ENCODE results near the gene NAXD.

Gene NAXD

DNA sequence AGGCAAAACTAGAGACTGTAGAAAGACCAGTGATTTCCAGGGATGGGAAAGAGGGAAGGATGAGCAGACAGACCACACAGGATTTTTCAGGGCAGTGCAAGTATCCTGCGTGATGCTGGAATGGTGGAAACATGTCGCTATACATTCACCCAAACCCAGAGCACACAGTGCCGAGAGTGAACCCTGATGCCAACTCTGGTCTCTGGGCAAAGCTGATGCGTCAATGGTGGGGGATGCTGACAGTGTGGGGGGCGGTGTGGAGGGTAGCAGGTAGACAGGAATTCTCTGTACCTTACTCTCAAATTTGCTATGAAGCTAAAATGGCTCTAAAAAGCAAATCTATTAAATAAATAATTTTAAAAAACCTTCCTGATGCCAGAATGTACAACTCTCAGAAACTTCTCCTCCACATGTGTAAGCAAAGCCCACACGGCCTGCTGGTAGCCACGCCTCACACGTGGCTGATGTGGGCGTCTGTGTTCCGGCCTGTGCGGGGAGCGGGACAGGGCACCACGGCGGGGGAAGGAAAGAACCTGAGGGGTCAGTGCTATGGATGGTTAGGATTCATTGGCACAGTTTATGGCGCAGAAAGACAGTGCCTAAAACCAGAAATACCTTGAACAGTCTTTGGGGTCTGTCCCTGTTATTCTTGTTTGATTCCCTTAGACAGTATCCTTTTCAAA lies 66.7 kb downstream of the NAXD start:
- Histone ChIP-seq H3K36me3 (ENCODE audit: insufficient read depth, low read length) (peaks cover 71% of the 10 kb centered on the region), H3K27me3 (ENCODE audit: control insufficient read depth, insufficient read depth, low read length) (no peaks in the 10 kb centered on the region), H3K9ac (ENCODE audit: low read depth, low read length) (no peak overlapping the region), H3K4me1 (ENCODE audit: control insufficient read depth, insufficient read depth, low read length) (no peaks in the 10 kb centered on the region), H3K9me3 (replicated peaks; ENCODE audit: low read length) (no peaks in the 10 kb centered on the region), H3K4me2 (ENCODE audit: low read length) (no peak overlapping the region), H3K4me3 (ENCODE audit: low read length) (no peak overlapping the region)

DNA sequence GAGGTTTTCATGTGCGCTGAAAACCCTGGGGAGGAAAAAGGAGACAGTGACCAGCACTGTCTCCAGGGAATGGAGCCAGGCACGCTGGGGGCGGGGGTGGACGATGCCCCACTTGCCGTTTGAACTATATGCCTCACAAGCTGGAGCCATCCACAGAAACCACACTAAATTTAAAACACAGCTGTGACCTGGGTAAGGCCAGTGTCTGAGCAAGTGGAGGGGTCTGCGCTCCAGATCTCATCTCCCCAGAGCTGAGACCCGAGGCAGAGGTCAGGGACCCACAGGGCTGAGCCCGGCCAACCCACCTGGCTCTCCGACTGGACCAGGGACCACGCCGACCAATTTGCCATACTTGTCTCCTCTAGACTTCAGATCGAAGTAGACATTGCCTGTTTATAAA lies 67.4 kb downstream of the NAXD start:
- H3K4me2 ChIP-seq (ENCODE audit: low read length), result no peak overlapping the region
- H3K9ac ChIP-seq (ENCODE audit: low read depth, low read length), result no peak overlapping the region
- H3K36me3 ChIP-seq (ENCODE audit: insufficient read depth, low read length), result peaks cover 75% of the 10 kb centered on the region
- H3K9me3 ChIP-seq (replicated peaks; ENCODE audit: low read length), result no peaks in the 10 kb centered on the region
- H3K4me1 ChIP-seq (ENCODE audit: control insufficient read depth, insufficient read depth, low read length), result no peaks in the 10 kb centered on the region
- H3K27me3 ChIP-seq (ENCODE audit: control insufficient read depth, insufficient read depth, low read length), result no peaks in the 10 kb centered on the region
- no peak overlapping the region for H3K4me3 ChIP-seq (ENCODE audit: low read length)

DNA sequence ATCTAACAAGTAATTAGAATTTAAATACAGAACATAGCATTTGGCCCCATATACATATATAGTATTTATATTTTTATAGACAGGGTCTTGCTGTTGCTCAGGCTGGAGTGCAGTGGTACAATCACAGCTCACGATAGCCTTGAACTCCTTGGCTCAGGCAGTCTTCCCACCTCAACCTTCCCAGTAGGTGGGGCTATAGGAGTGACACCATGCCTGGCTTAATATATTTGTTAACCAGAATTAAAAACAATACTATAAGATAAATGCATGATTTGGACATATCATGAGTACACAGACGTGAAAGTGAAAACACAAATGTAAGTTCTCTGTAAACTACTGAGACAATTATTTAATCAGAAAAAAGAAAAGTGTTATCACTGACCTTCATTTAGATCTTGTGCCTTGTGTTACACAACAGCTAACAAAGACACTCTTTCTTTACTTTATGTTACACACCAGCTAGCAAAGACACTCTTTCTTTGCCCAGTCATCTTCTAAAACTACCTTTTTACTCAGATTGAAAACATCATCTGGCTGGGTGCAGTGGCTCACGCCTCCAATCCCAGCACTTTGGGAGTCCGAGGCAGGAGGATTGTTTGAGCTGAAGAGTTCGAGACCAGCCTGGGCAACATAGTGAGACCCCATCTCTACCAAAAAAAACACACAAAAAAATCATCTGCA lies 68.0 kb downstream of the NAXD start:
- H3K27me3 ChIP-seq (ENCODE audit: control insufficient read depth, insufficient read depth, low read length), result no peaks in the 10 kb centered on the region
- peaks cover 75% of the 10 kb centered on the region for H3K36me3 ChIP-seq (ENCODE audit: insufficient read depth, low read length)
- no peaks in the 10 kb centered on the region for H3K4me1 ChIP-seq (ENCODE audit: control insufficient read depth, insufficient read depth, low read length)
- no peaks in the 10 kb centered on the region for H3K9me3 ChIP-seq (replicated peaks; ENCODE audit: low read length)
- no peak overlapping the region for H3K9ac ChIP-seq (ENCODE audit: low read depth, low read length)
- H3K4me2 ChIP-seq (ENCODE audit: low read length), result no peak overlapping the region
- no peak overlapping the region for H3K4me3 ChIP-seq (ENCODE audit: low read length)

DNA sequence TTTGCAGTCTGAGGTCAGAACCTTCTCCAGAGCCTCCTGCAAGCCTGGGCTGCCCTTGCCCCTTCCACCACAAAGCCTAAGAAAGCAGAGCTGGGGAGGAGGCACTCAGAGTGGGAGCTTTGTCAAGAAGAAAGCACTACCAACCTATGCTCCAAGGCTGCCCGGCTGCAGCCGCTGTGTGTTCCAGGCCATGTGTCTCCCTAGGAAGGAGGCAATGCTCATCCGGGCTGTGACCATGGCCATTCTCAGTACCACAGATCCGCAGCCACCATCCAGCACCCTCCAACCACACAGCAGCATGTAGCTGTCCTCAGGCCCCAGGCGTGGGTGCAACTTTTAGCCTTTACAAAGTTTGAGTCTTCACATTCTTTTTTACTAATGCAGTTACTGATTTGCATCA lies 68.6 kb downstream of the NAXD start:
- Histone ChIP-seq H3K36me3 (ENCODE audit: insufficient read depth, low read length) (peaks cover 72% of the 10 kb centered on the region), H3K27me3 (ENCODE audit: control insufficient read depth, insufficient read depth, low read length) (no peaks in the 10 kb centered on the region), H3K9me3 (replicated peaks; ENCODE audit: low read length) (no peaks in the 10 kb centered on the region), H3K4me2 (ENCODE audit: low read length) (no peak overlapping the region), H3K9ac (ENCODE audit: low read depth, low read length) (no peak overlapping the region), H3K4me3 (ENCODE audit: low read length) (no peak overlapping the region), H3K4me1 (ENCODE audit: control insufficient read depth, insufficient read depth, low read length) (no peaks in the 10 kb centered on the region)

DNA sequence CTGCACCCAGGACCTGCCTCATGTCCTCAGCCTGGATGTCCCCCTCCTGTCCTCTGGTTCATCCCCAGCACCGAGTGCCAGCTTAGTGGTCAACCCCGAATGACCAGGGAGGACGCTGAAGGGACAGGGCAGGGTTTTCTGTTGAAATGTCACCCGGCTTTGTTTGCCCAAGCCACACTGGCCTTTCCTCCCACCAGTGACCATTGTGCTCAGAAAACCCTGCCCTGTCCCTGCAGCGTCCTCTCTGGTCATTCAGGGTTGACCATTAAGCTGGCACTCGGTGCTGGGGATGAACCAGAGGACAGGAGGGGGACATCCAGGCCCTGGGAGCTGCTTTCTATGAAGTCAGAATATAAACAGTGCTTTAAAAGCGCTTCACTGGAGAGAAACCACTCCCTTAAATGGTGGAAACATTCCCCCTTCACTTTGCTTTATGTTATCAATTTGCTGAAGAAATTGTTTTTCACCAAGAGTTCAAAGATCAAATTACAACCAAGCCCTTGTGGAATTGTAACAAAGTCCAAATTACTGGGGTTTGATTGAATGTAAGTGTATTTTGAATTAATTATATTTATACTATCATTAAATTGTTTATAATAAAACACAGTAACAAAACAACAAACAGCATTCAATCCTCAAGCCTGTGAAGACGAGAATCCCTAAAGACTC lies 69.2 kb downstream of the NAXD start:
- H3K4me2 ChIP-seq (ENCODE audit: low read length), result no peak overlapping the region
- no peaks in the 10 kb centered on the region for H3K4me1 ChIP-seq (ENCODE audit: control insufficient read depth, insufficient read depth, low read length)
- no peak overlapping the region for H3K9ac ChIP-seq (ENCODE audit: low read depth, low read length)
- H3K36me3 ChIP-seq (ENCODE audit: insufficient read depth, low read length), result peaks cover 75% of the 10 kb centered on the region
- H3K9me3 ChIP-seq (replicated peaks; ENCODE audit: low read length), result no peaks in the 10 kb centered on the region
- H3K4me3 ChIP-seq (ENCODE audit: low read length), result no peak overlapping the region
- H3K27me3 ChIP-seq (ENCODE audit: control insufficient read depth, insufficient read depth, low read length), result no peaks in the 10 kb centered on the region

DNA sequence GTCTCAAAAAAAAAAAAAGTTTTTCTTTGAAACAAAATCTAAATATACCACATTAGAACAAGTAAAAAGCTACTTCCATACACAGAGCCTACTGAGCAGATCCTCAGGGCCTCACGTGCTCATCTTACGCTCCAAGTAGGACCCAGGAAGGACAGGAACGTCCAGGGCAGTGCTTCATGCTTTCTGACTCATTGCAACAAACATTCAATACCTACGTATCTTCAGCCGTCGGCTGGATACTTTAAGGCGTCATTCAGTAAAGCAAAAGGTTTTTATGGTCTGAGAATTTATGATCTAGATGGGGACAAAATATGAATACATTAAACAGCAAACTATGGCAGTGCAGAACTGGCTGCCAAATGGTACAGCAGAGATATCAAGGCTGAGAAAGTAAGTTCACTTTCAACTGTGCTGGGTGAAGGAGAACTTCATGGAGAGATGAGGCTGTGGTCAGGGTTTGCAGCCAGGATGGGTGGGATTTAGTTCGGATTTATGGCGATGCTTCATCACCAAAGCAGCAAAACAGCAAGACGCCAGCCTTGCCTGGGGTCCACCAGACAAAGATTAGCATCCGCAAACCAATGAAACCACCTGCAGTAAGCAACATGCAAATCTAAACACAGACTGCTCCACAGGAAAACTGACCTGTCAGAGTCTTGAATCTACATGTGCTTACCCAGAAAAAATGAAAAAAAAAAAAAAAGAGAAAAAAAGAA lies 70.1 kb downstream of the NAXD start:
- Histone ChIP-seq H3K4me3 (ENCODE audit: low read length) (no peak overlapping the region), H3K4me1 (ENCODE audit: control insufficient read depth, insufficient read depth, low read length) (no peaks in the 10 kb centered on the region), H3K27me3 (ENCODE audit: control insufficient read depth, insufficient read depth, low read length) (no peaks in the 10 kb centered on the region), H3K9ac (ENCODE audit: low read depth, low read length) (no peak overlapping the region), H3K36me3 (ENCODE audit: insufficient read depth, low read length) (peaks cover 77% of the 10 kb centered on the region), H3K9me3 (replicated peaks; ENCODE audit: low read length) (no peaks in the 10 kb centered on the region), H3K4me2 (ENCODE audit: low read length) (no peak overlapping the region)

DNA sequence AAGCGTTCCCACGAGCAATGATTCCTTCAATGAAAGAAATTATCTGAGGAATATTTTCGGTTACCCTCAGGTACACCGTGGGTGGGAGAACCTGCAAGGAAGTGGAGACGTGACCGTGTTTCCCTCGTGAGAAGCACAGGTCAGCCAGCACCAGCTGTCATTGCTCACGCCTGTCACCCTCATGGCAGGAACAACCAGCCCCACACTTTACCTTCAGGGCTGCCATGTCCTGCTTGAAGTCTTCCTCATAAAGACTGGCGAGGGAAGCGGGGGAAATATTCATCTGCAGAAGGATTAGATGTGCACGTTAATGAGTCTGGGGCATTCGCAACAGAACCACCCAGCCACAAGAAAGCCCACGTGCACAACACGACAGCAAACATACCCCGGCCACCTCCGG lies 72.4 kb downstream of the NAXD start:
- Histone ChIP-seq H3K36me3 (ENCODE audit: insufficient read depth, low read length) (peaks cover 64% of the 10 kb centered on the region), H3K4me2 (ENCODE audit: low read length) (no peak overlapping the region), H3K9ac (ENCODE audit: low read depth, low read length) (no peak overlapping the region), H3K4me3 (ENCODE audit: low read length) (no peak overlapping the region), H3K4me1 (ENCODE audit: control insufficient read depth, insufficient read depth, low read length) (no peaks in the 10 kb centered on the region), H3K27me3 (ENCODE audit: control insufficient read depth, insufficient read depth, low read length) (no peaks in the 10 kb centered on the region), H3K9me3 (replicated peaks; ENCODE audit: low read length) (no peaks in the 10 kb centered on the region)

DNA sequence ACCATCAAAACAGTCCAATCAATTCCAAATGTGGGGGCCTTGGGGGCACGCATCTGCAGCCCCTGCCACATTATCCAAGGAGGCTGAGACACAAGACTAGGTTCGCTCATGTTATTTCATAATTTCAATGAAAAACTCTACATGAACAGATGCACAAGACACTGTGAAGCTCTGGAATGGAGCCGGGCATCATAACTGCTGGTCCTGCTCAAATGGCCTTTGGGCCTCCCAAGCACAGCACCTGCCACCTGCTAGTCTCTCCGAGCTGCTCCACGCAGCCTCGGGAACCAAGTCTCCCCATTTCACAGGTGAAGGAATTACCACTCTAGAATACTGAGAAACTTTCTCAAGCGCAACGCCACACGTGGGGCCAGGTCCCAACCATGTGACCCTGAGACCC lies 73.7 kb downstream of the NAXD start:
- H3K4me3 ChIP-seq (ENCODE audit: low read length), result no peak overlapping the region
- no peaks in the 10 kb centered on the region for H3K4me1 ChIP-seq (ENCODE audit: control insufficient read depth, insufficient read depth, low read length)
- H3K9ac ChIP-seq (ENCODE audit: low read depth, low read length), result no peak overlapping the region
- no peaks in the 10 kb centered on the region for H3K27me3 ChIP-seq (ENCODE audit: control insufficient read depth, insufficient read depth, low read length)
- H3K9me3 ChIP-seq (replicated peaks; ENCODE audit: low read length), result no peaks in the 10 kb centered on the region
- H3K36me3 ChIP-seq (ENCODE audit: insufficient read depth, low read length), result peaks cover 56% of the 10 kb centered on the region
- H3K4me2 ChIP-seq (ENCODE audit: low read length), result no peak overlapping the region
